GM19193 (cell line): ENCODE measurements around the gene IL1RL2.

Experiments used
- POLR2A ChIP-seq: IDR thresholded peaks from 4 replicates; pipeline ENCODE4 v1.6.1; 2011; ENCODE audit not compliant: insufficient read depth, insufficient read length; ENCODE audit errors: extremely low read depth

The IL1RL2 gene

DNA sequence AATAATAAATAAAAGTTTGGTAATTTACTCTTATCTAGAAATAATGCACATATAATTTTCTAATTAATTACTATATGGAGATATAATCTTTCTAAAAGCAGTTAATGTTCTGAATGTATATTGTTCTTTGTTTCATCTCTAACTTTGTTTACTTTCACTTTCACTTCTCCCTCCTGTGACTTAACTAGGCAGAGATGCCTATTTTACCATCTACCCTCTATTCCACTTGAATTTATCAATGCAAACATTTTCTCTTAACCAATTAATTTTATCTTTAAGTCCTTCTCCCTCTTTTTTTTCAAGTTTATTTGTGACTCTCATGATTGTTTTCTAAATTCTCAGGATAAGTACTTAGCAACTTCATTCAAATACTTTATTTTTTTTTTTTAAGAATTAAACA is 69.5 kb downstream of the IL1RL2 start:
- TF ChIP-seq POLR2A = no peak

GRCh38 chr2:102256874-102257462 is 70.1 kb downstream of the IL1RL2 start:
- TF ChIP-seq POLR2A = no peak

- no peak for TF ChIP-seq POLR2A
These were observed 71.2 kb downstream of the IL1RL2 start for GRCh38 chr2:102258025-102258385.

- no peak for TF ChIP-seq POLR2A
These were observed 71.7 kb downstream of the IL1RL2 start for GRCh38 chr2:102258386-102259074.

DNA sequence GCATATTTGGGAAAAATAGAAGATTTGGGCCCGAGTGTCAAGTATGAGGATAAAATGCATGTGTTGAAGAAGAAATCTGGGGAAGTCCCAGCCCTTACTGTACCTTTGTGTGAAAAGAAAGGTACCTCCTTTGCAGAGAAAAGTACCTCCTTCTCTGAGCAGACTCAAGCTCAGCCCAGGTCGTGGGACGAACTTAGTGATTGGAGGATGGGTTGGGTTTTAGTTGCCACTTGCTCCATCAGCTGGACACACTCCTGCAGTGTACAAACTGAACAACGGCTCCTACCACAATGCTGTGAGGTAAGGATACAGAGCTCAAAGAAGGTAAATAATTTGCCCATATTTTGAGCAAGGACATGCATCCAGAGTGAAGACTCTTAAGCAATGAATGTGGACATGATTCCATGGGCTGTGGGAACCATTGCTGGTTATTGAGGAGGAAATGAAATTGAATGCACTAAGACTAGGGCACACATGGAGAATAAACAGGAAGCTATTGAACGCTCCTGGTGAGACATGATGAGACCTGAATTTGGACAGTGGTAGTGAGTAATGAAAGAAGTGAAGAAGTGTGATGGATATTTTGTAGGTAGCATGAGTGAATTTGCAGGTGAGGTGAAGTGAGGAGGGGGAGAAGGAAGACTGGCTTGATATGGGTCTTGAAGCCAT is 74.8 kb downstream of the IL1RL2 start:
- no peak for TF ChIP-seq POLR2A

DNA sequence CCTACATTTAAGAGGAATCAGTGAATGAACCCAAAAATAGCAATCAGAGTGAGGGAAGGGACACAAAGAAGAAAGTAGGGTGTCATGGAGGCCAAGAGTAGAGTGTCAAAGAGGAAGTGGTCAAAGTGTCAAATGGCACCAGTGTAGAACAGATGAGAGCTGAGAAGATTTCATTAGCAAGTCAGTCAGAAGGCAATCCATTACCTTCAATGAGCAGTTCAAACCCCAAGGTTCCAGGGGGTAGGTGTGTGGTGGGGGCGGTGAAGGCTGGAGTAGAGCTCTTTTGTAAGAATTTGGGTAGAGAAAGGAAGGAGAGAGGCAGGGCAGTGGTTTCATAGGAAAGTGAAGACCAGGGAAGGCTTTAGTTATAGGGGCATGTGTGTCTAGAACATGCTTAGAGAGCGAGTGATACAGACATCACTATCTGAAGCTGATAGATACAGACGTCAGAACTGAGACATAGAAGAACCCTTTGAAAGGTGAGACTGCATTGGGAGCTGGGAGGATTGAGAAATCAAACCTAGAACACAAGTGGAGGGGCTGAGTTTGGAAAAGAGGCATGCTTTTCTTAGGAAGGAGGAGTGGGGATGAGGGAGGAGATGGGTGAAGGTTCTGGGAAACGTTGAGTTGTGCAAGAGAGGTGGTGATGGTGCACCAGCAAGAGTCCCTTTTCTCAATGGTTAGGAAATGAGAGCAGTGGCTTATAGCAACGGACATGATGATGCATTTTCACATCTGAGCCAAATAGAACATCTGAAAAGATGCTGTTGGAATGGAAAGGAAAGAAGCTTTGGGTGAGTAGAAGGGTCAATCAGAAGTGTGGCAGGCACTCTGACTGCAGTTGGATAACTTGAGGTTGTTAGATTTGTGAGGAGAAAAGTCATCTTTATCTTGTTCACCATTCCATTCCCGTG is 75.7 kb downstream of the IL1RL2 start:
- TF ChIP-seq POLR2A = no peak

DNA sequence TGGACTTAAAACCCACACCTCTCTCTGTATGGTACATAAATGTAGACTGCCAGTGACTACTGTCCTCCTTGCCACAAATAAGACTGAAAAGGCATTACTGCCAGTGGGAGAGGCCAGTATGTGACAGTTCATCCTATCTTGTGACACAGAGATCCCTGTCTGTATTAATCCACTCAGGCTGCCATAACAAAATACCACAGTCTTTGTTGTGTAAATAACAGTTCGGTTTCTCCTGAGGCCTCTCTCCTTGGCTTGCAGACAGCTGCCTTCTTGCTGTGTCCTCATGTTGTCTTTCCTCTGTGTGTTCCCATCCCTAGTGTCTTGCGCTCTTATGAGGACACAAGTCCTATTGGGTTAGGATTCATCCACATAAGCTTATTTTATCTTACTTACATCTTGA is 78.1 kb downstream of the IL1RL2 start:
- TF ChIP-seq POLR2A = no peak

- TF ChIP-seq POLR2A = no peak
These were observed 79.4 kb downstream of the IL1RL2 start for GRCh38 chr2:102266204-102266603.

DNA sequence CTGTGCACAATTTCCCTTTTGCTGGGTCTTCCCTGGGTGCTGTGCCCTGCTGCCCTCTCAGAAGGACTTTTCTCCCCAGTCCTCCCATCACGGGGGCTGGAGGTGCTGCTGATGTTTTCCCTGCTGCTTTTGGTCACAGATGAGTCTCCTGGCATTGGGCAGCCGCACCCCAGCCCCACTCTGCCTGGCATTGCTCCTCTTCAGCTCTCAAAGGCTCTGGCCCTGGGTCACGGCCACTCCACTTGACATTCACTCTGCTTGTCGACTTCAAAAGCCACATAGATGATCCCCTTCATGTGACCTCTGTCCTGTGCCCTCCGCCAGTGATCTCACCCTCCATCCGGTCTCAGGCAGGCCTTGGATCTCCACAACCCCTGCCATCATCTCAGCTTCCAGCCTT is 81.0 kb downstream of the IL1RL2 start:
- TF ChIP-seq POLR2A = no peak

GRCh38 chr2:102268510-102269199 is 81.8 kb downstream of the IL1RL2 start:
- TF ChIP-seq POLR2A = no peak

DNA sequence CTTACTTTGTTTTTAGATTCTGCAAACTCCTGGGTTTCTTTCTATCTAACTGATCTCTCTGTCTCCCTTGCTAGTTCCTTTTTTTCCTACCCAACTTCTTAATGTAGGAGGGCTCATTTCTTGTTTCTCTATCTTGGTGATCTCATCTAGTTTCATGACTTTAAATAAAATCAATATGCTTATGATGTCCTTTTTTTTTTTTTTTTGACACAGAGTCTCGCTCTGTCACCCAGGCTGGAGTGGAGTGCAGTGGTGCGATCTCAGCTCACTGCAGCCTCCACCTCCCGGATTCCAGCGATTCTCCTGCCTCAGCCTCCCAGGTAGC is 82.3 kb downstream of the IL1RL2 start:
- no peak for TF ChIP-seq POLR2A

DNA sequence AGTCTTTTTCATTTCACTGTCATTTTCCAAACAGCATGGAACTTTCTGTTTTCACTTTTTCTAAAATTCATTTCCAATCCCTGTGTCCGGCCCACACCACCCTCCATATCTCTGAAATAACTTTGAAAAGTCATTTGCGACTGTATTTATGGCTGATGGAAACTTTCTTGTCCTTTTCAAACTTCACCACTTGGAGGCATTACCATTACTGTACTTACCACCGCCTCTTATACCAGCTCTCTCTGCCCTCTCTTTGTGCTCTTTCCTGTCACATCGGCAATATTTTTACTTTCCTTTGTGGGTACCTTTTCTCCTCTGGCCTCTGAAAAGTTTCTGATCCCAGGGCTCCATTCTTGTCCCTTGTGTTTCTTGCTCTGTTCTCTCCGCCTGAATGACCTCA is 85.0 kb downstream of the IL1RL2 start:
- no peak for TF ChIP-seq POLR2A

- TF ChIP-seq POLR2A = no peak
These were observed 86.9 kb downstream of the IL1RL2 start for GRCh38 chr2:102273619-102274211.

GRCh38 chr2:102276549-102277201 is 89.9 kb downstream of the IL1RL2 start:
- no peak for TF ChIP-seq POLR2A
